ENCODE measurements around the gene SPSB1.
"Not testable (repeated sequence)": the region's sequence is repeated elsewhere in the genome, so short reads cannot be mapped to it uniquely, and the experiment has no call there.

SPSB1 gene

GRCh38 chr1:9296850-9297249, 4.2 kb downstream of the SPSB1 start:
- no peaks in the 10 kb centered on the region for H3K4me1 ChIP-seq (ENCODE audit: insufficient read depth, low read length)
- H3K4me3 ChIP-seq (ENCODE audit: low read length) = no peak overlapping the region

DNA sequence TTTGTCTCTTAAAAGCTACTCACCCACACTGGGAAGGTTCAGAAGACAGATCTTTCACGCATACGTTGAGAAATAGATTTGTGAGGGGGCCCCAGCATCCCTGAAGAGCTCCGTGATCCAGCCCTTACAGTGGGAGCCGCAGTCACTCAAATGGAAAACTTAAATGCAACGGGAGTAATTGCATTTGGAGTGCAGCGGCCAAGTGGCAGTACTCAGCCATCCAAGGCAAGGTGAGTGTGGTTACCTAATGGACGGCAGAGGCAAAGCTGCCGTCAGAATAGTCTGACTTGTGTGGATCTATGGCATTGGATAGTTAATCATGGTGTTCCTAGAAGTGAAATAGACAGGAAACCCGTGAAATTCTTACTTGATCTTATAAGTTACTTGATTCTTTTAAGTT, 5.1 kb downstream of the SPSB1 start:
- H3K27me3 ChIP-seq (ENCODE audit: insufficient read depth, low read length) = peaks cover 29% of the 10 kb centered on the region
- no peaks in the 10 kb centered on the region for H3K36me3 ChIP-seq (ENCODE audit: insufficient read depth, low read depth, low read length)
- no peaks in the 10 kb centered on the region; the same call in 1 of the 2 replicates for H3K4me1 ChIP-seq (ENCODE audit: insufficient read depth, low read length)
- no peak overlapping the region for H3K4me3 ChIP-seq (ENCODE audit: low read length)
- H3K27ac ChIP-seq (ENCODE audit: low read length) = no peak overlapping the region
- H3K9ac ChIP-seq (ENCODE audit: low read depth, low read length) = no peak overlapping the region
- H3K9me3 ChIP-seq (ENCODE audit: insufficient read depth, low read depth, low read length) = no peaks in the 10 kb centered on the region

More at GRCh38 chr1:9296850-9297249, 4.2 kb downstream of the SPSB1 start:
- no peaks in the 10 kb centered on the region for H3K36me3 ChIP-seq (ENCODE audit: insufficient read depth, low read depth, low read length)
- peaks cover 35% of the 10 kb centered on the region for H3K27me3 ChIP-seq (ENCODE audit: insufficient read depth, low read length)
- no peaks in the 10 kb centered on the region for H3K9me3 ChIP-seq (ENCODE audit: insufficient read depth, low read depth, low read length)
- H3K9ac ChIP-seq (ENCODE audit: low read depth, low read length) = no peak overlapping the region
- no peak overlapping the region for H3K27ac ChIP-seq (ENCODE audit: low read length)

DNA sequence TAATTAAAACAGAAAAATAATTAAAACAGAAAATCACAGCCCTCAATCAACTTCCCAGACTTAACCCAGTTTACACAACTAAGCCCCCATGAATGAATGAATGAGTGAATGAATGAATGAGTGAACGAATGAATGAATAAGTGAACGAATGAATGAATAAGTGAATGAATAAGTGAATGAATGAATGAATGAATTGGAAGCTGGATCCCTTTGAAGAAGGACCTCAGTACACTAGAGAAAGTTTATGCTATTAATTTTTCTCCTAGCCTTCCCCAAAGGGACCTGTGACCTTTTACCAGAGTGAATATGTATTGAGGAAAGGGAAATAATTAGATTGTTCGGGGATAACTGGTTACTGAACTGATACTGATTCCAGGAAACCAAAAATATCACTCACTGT, 5.6 kb downstream of the SPSB1 start:
- H3K4me3 ChIP-seq (ENCODE audit: low read length) = no peak overlapping the region
- H3K9ac ChIP-seq (ENCODE audit: low read depth, low read length) = no peak overlapping the region
- H3K27me3 ChIP-seq (ENCODE audit: insufficient read depth, low read length) = peaks cover 29% of the 10 kb centered on the region
- H3K36me3 ChIP-seq (ENCODE audit: insufficient read depth, low read depth, low read length) = no peaks in the 10 kb centered on the region
- no peak overlapping the region for H3K27ac ChIP-seq (ENCODE audit: low read length)
- H3K9me3 ChIP-seq (ENCODE audit: insufficient read depth, low read depth, low read length) = no peaks in the 10 kb centered on the region
- H3K4me1 ChIP-seq (ENCODE audit: insufficient read depth, low read length) = no peaks in the 10 kb centered on the region; the same call in 1 of the 2 replicates

DNA sequence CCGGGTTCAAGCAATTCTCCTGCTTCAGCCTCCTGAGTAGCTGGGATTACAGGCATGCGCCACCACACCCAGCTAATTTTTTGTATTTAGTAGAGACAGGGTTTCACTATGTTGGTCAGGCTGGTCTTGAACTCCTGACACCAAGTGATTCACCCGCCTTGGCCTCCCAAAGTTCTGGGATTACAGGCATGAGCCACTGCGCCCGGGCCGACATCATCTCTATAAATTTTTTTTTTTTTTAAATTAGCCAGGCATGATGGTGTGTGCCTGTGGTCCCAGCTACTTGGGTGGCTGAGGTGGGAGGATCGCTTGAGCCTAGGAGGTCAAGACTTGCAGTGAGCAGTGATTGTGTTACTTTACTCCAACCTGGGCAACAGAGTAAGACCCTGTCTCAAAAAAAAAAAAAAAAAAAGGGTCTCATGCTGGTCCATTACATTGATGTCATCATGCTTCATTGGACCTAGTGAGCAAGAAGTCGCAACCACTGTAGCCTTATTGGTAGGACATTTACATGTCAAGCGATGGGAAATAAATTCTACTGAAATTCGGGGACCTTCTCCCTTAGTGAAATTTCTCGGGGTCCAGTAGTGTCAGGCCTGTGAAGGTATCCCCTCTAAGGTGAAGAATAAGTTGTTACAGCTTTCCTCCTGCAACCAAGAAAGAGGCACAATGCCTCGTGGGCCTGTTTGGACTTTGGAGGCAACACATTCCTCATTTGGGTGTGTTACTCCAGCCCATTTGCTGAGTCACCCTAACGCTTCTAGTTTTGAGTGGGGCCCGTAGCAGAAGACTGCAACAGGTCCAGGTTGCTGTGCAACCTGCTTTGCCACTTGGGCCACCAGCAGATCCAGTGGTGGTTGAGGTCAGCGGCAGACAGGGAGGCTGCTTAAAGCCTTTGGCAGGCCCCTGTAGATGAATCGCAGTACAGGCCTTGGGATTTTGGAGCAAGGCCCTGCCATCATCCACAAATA, 7.2 kb downstream of the SPSB1 start:
- not testable (repeated sequence) for H3K36me3 ChIP-seq (ENCODE audit: insufficient read depth, low read depth, low read length); H3K9me3 ChIP-seq (ENCODE audit: insufficient read depth, low read depth, low read length); H3K4me3 ChIP-seq (ENCODE audit: low read length); H3K9ac ChIP-seq (ENCODE audit: low read depth, low read length); H3K27ac ChIP-seq (ENCODE audit: low read length); H3K4me1 ChIP-seq (ENCODE audit: insufficient read depth, low read length)
- H3K27me3 ChIP-seq (ENCODE audit: insufficient read depth, low read length) = peaks cover 13% of the 10 kb centered on the region; the same call in 1 of the 2 replicates

GRCh38 chr1:9300573-9300972, 7.9 kb downstream of the SPSB1 start:
- H3K9me3 ChIP-seq (ENCODE audit: insufficient read depth, low read depth, low read length) = no peaks in the 10 kb centered on the region
- no peak overlapping the region for H3K27ac ChIP-seq (ENCODE audit: low read length)
- H3K4me3 ChIP-seq (ENCODE audit: low read length) = no peak overlapping the region
- H3K9ac ChIP-seq (ENCODE audit: low read depth, low read length) = no peak overlapping the region
- H3K27me3 ChIP-seq (ENCODE audit: insufficient read depth, low read length) = peaks cover 6% of the 10 kb centered on the region; the same call in 1 of the 2 replicates
- H3K36me3 ChIP-seq (ENCODE audit: insufficient read depth, low read depth, low read length) = no peaks in the 10 kb centered on the region
- no peaks in the 10 kb centered on the region; the same call in 1 of the 2 replicates for H3K4me1 ChIP-seq (ENCODE audit: insufficient read depth, low read length)

- no peak overlapping the region for H3K9ac ChIP-seq (ENCODE audit: low read depth, low read length)
- no peaks in the 10 kb centered on the region for H3K27me3 ChIP-seq (ENCODE audit: insufficient read depth, low read length)
- no peaks in the 10 kb centered on the region; the same call in 1 of the 2 replicates for H3K4me1 ChIP-seq (ENCODE audit: insufficient read depth, low read length)
- no peak overlapping the region for H3K27ac ChIP-seq (ENCODE audit: low read length)
- H3K36me3 ChIP-seq (ENCODE audit: insufficient read depth, low read depth, low read length) = no peaks in the 10 kb centered on the region
- no peaks in the 10 kb centered on the region for H3K9me3 ChIP-seq (ENCODE audit: insufficient read depth, low read depth, low read length)
- no peak overlapping the region for H3K4me3 ChIP-seq (ENCODE audit: low read length)
Measured at GRCh38 chr1:9302745-9303524, 10.2 kb downstream of the SPSB1 start.

- Histone ChIP-seq H3K9ac (ENCODE audit: low read depth, low read length) (no peak overlapping the region), H3K36me3 (ENCODE audit: insufficient read depth, low read depth, low read length) (no peaks in the 10 kb centered on the region), H3K27me3 (ENCODE audit: insufficient read depth, low read length) (no peaks in the 10 kb centered on the region), H3K4me3 (ENCODE audit: low read length) (no peak overlapping the region), H3K27ac (ENCODE audit: low read length) (no peak overlapping the region), H3K4me1 (ENCODE audit: insufficient read depth, low read length) (no peaks in the 10 kb centered on the region; the same call in 1 of the 2 replicates), H3K9me3 (ENCODE audit: insufficient read depth, low read depth, low read length) (no peaks in the 10 kb centered on the region)
Measured at GRCh38 chr1:9303916-9304315, 11.2 kb downstream of the SPSB1 start.

DNA sequence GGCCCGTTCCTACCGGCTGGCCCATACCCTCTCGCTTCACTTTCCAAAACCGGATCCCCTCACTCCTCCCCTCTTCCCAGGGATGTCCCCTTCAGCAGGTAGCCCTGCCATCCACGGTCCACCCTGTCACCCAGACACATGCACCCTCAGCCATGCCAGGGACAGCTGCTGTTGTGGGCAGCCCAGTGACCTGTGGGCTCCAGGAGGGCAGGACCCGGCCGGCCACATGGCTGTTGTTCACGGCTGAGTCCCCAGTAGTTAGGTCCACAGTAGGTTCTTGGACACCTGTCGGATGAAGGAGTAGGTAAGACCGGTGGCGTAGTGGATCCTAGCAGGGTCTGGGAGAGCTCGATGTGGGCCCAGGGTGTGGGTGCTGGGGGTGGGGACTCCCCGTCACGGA, 12.5 kb downstream of the SPSB1 start:
- Histone ChIP-seq H3K36me3 (ENCODE audit: insufficient read depth, low read depth, low read length) (no peaks in the 10 kb centered on the region), H3K27me3 (ENCODE audit: insufficient read depth, low read length) (no peaks in the 10 kb centered on the region), H3K4me1 (ENCODE audit: insufficient read depth, low read length) (no peaks in the 10 kb centered on the region; the same call in 1 of the 2 replicates), H3K9ac (ENCODE audit: low read depth, low read length) (no peak overlapping the region), H3K9me3 (ENCODE audit: insufficient read depth, low read depth, low read length) (no peaks in the 10 kb centered on the region), H3K27ac (ENCODE audit: low read length) (no peak overlapping the region), H3K4me3 (ENCODE audit: low read length) (no peak overlapping the region)

- H3K9ac ChIP-seq (ENCODE audit: low read depth, low read length) = no peak overlapping the region
- no peaks in the 10 kb centered on the region; the same call in 1 of the 2 replicates for H3K4me1 ChIP-seq (ENCODE audit: insufficient read depth, low read length)
- H3K9me3 ChIP-seq (ENCODE audit: insufficient read depth, low read depth, low read length) = no peaks in the 10 kb centered on the region
- H3K36me3 ChIP-seq (ENCODE audit: insufficient read depth, low read depth, low read length) = no peaks in the 10 kb centered on the region
- H3K4me3 ChIP-seq (ENCODE audit: low read length) = no peak overlapping the region
- no peaks in the 10 kb centered on the region for H3K27me3 ChIP-seq (ENCODE audit: insufficient read depth, low read length)
- H3K27ac ChIP-seq (ENCODE audit: low read length) = no peak overlapping the region
Measured at GRCh38 chr1:9306006-9306405, 13.3 kb downstream of the SPSB1 start.

DNA sequence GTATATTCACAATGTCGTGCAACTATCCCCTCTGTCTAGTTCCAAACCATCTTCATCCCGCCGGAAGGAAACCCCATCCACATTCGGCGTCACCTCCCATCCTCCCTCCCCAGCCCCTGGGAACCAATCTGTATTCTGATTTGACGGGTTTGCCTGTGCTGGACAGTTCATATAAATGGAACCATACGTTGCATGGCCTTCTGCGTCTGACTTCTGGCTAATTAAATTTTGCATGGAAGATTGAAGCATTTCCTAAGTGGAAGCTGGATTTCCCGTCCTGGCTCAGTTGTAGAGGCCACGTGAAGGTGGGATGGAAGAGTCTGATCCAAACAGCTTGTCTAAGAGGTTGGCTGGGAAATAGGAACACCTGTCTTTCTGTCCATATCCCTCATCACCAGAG, 14.6 kb downstream of the SPSB1 start:
- H3K27ac ChIP-seq (ENCODE audit: low read length) = no peak overlapping the region

DNA sequence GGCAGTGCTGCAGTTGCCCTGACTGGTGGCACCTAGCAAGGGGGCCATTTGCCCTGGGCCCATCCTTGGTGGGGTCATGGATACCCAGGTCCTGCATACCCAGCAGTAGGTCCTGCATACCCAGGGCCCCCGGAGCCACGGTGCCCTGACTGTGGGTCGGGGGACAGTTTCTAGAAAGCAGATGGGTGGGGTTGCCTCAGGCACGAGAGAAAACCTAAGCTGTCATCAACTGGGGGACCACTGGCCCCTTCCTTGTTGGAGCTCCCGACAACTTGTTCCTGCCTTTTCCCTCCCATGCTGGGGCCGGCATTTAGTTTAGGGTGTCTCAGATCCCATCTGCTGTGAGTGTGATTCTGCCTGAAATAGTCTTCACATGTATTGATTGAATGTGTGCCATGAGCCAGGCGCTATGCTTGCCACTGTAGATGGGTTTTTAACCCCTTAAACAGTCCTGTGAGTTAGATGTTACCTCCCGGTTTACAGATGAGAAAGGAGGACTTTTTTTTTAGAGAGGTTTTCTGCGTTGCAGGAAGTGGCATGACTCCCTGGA, 15.6 kb downstream of the SPSB1 start:
- no peak overlapping the region for H3K27ac ChIP-seq (ENCODE audit: low read length)
- H3K27me3 ChIP-seq (ENCODE audit: insufficient read depth, low read length) = no peaks in the 10 kb centered on the region
- no peak overlapping the region for H3K9ac ChIP-seq (ENCODE audit: low read depth, low read length)
- no peaks in the 10 kb centered on the region for H3K9me3 ChIP-seq (ENCODE audit: insufficient read depth, low read depth, low read length)
- no peaks in the 10 kb centered on the region for H3K36me3 ChIP-seq (ENCODE audit: insufficient read depth, low read depth, low read length)
- no peak overlapping the region for H3K4me3 ChIP-seq (ENCODE audit: low read length)
- no peaks in the 10 kb centered on the region for H3K4me1 ChIP-seq (ENCODE audit: insufficient read depth, low read length)

More for the DNA sequence above, 14.6 kb downstream of the SPSB1 start:
- H3K4me3 ChIP-seq (ENCODE audit: low read length) = no peak overlapping the region
- no peaks in the 10 kb centered on the region for H3K27me3 ChIP-seq (ENCODE audit: insufficient read depth, low read length)
- H3K9me3 ChIP-seq (ENCODE audit: insufficient read depth, low read depth, low read length) = no peaks in the 10 kb centered on the region
- H3K36me3 ChIP-seq (ENCODE audit: insufficient read depth, low read depth, low read length) = no peaks in the 10 kb centered on the region
- no peaks in the 10 kb centered on the region; the same call in 1 of the 2 replicates for H3K4me1 ChIP-seq (ENCODE audit: insufficient read depth, low read length)
- H3K9ac ChIP-seq (ENCODE audit: low read depth, low read length) = no peak overlapping the region
